Measurements from ENCODE around the gene ZBTB8A. TPM values are rescaled to one million over a fixed set of nuclear protein-coding genes. Genes with fewer than 3 reads are reported as not detected.

ZBTB8A gene
- total and polyA plus RNA-seq, 10 of the 15 experiments (the other 5 are each of a cell fraction or from before 2014, with no cell fraction given), result 0.48 to 4.7 (median 2.4) TPM

DNA sequence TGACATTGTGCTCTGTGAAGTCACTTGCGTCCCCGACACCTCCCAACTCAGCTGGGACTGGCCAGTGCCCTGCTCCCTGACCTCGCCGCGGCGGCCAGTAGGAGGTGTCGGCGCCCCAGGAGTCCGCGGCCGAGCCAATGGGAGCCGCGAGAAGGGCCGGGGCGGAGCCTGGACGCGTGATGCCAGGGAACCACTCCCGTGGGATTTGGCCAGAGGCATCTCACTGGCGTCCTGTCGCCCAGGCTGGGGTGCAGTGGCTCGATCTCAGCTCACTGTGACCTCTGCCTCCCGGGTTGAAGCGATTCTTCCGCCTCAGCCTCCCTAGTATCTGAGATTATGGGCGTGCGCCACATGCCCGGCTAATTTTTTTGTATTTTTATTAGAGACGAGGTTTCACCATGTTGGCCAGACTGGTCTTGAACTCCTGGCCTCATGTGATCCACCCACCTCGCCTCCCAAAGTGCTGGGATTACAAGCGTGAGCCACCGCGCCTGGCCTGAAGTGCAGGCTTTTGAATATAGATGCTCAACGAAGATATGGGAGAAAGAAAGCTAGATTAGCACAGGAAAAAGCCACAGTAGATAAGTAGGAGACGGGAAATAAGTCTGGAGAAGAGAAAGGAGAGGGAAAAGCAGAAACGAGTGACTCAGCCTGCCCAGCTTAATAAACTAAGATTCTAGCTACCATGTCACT is 73.1 kb downstream of the ZBTB8A start (continued):
- TF ChIP-seq BCLAF1 (IDR thresholded peaks at IDR 0.05) (no peak), CREM (IDR thresholded peaks at IDR 0.05; ENCODE audit: low read depth) (no peak; the same call in 1 of the 2 replicates), SMC3 (IDR thresholded peaks at IDR 0.05; ENCODE audit: borderline replicate concordance, low read length) (no peak), SMARCA5 (IDR thresholded peaks at IDR 0.05) (no peak), TAF1 (IDR thresholded peaks at IDR 0.05; ENCODE audit: borderline replicate concordance, low read depth, low read length) (peak; percentile 11; the same call in 1 of the 2 replicates), CTCF (IDR thresholded peaks at IDR 0.05 in 2 of 3, conservative IDR thresholded peaks at IDR 0.05 in 1 of 3; ENCODE audit: control insufficient read depth in 2 of 3, extremely low read depth in 1 of 3, insufficient read depth in 1 of 3, low read depth in 3 of 3, low read length in 3 of 3) (peak; percentile 29 to 43 (median 38); a peak in 4 of 6 replicates), KAT2A (conservative IDR thresholded peaks at IDR 0.05; ENCODE audit: control insufficient read depth, low read depth, low read length) (no peak), MYC (IDR thresholded peaks at IDR 0.05; ENCODE audit: insufficient read depth, insufficient read length, insufficient replicate concordance, low read length, severe bottlenecking) (no peak), CBX3 (IDR thresholded peaks at IDR 0.05; ENCODE audit: borderline replicate concordance, low read depth) (no peak), RELA (IDR thresholded peaks at IDR 0.05; ENCODE audit: borderline replicate concordance, partially characterized antibody) (no peak), ESRRA (IDR thresholded peaks at IDR 0.05; ENCODE audit: low read length) (no peak), ZBED1 (IDR thresholded peaks at IDR 0.05; ENCODE audit: borderline replicate concordance) (no peak), NBN (IDR thresholded peaks at IDR 0.05) (no peak), ZNF24 (IDR thresholded peaks at IDR 0.05) (no peak), SMAD5 (IDR thresholded peaks at IDR 0.05; ENCODE audit: low read depth) (no peak), NR2C1 (IDR thresholded peaks at IDR 0.05) (no peak)
- TF ChIP-seq, protein P1, sequence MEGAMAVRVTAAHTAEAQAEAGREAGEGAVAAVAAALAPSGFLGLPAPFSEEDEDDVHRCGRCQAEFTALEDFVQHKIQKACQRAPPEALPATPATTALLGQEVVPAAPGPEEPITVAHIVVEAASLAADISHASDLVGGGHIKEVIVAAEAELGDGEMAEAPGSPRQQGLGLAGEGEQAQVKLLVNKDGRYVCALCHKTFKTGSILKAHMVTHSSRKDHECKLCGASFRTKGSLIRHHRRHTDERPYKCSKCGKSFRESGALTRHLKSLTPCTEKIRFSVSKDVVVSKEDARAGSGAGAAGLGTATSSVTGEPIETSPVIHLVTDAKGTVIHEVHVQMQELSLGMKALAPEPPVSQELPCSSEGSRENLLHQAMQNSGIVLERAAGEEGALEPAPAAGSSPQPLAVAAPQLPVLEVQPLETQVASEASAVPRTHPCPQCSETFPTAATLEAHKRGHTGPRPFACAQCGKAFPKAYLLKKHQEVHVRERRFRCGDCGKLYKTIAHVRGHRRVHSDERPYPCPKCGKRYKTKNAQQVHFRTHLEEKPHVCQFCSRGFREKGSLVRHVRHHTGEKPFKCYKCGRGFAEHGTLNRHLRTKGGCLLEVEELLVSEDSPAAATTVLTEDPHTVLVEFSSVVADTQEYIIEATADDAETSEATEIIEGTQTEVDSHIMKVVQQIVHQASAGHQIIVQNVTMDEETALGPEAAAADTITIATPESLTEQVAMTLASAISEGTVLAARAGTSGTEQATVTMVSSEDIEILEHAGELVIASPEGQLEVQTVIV (IDR thresholded peaks at IDR 0.05; ENCODE audit: borderline replicate concordance, partially characterized antibody), result no peak
- TF ChIP-seq, protein P2, sequence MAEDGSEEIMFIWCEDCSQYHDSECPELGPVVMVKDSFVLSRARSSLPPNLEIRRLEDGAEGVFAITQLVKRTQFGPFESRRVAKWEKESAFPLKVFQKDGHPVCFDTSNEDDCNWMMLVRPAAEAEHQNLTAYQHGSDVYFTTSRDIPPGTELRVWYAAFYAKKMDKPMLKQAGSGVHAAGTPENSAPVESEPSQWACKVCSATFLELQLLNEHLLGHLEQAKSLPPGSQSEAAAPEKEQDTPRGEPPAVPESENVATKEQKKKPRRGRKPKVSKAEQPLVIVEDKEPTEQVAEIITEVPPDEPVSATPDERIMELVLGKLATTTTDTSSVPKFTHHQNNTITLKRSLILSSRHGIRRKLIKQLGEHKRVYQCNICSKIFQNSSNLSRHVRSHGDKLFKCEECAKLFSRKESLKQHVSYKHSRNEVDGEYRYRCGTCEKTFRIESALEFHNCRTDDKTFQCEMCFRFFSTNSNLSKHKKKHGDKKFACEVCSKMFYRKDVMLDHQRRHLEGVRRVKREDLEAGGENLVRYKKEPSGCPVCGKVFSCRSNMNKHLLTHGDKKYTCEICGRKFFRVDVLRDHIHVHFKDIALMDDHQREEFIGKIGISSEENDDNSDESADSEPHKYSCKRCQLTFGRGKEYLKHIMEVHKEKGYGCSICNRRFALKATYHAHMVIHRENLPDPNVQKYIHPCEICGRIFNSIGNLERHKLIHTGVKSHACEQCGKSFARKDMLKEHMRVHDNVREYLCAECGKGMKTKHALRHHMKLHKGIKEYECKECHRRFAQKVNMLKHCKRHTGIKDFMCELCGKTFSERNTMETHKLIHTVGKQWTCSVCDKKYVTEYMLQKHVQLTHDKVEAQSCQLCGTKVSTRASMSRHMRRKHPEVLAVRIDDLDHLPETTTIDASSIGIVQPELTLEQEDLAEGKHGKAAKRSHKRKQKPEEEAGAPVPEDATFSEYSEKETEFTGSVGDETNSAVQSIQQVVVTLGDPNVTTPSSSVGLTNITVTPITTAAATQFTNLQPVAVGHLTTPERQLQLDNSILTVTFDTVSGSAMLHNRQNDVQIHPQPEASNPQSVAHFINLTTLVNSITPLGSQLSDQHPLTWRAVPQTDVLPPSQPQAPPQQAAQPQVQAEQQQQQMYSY (CRISPR knock-in tag; IDR thresholded peaks at IDR 0.05), result no peak
